H9 (cell line): ENCODE measurements around the gene GRIA1. TPM values are rescaled to one million over a fixed set of nuclear protein-coding genes. Genes with fewer than 3 reads are reported as not detected.

Source experiments
- DNase-seq: peaks from one replicate; pipeline ENCODE4 v3.0.0-alpha.2; 2017
- H2AFZ ChIP-seq: one replicate; pipeline ENCODE4 v1.6.1; 2013; ENCODE audit warnings: mild to moderate bottlenecking, low read length, control low read depth, moderate library complexity
- H2AK5ac ChIP-seq: 2 replicates; pipeline ENCODE4 v1.6.1; 2013; ENCODE audit warnings: low read length, control low read depth, mixed read lengths; ENCODE audit not compliant: insufficient read length
- H2BK120ac ChIP-seq: one replicate; pipeline ENCODE4 v1.6.1; 2013; ENCODE audit warnings: low read depth, mild to moderate bottlenecking, low read length, control low read depth, inconsistent platforms; ENCODE audit not compliant: poor library complexity, severe bottlenecking
- H2BK12ac ChIP-seq: 2 replicates; pipeline ENCODE4 v1.6.1; 2013; ENCODE audit warnings: low read length, control low read depth, mixed read lengths, low read depth; ENCODE audit not compliant: insufficient read length
- H2BK15ac ChIP-seq: 2 replicates; pipeline ENCODE4 v1.6.1; 2013; ENCODE audit warnings: low read depth, low read length, control low read depth
- H2BK20ac ChIP-seq: one replicate; pipeline ENCODE4 v1.6.1; 2013; ENCODE audit warnings: low read depth, mild to moderate bottlenecking, low read length, control low read depth, inconsistent platforms; ENCODE audit not compliant: poor library complexity, severe bottlenecking
- H2BK5ac ChIP-seq: 2 replicates; pipeline ENCODE4 v1.6.1; 2013; ENCODE audit warnings: low read length, control low read depth, mixed read lengths; ENCODE audit not compliant: insufficient read length
- H3K14ac ChIP-seq: 2 replicates; pipeline ENCODE4 v1.6.1; 2013; ENCODE audit warnings: low read length, control low read depth; ENCODE audit not compliant: insufficient read depth
- H3K18ac ChIP-seq: 2 replicates; pipeline ENCODE4 v1.6.1; 2013; ENCODE audit warnings: low read depth, mild to moderate bottlenecking, mixed read lengths, low read length, control low read depth; ENCODE audit not compliant: insufficient read length
- H3K23ac ChIP-seq: 2 replicates; pipeline ENCODE4 v1.6.1; 2013; ENCODE audit warnings: low read length, control low read depth, mixed read lengths, low read depth; ENCODE audit not compliant: insufficient read length
- H3K23me2 ChIP-seq: 2 replicates; pipeline ENCODE4 v1.6.1; 2013; ENCODE audit warnings: low read depth, mild to moderate bottlenecking, mixed read lengths, low read length, control low read depth; ENCODE audit not compliant: insufficient read length, poor library complexity, severe bottlenecking
- H3K27ac ChIP-seq: 2 replicates; pipeline ENCODE4 v1.5.1; 2013; ENCODE audit warnings: low read length, control low read depth, mixed read lengths, low read depth; ENCODE audit not compliant: insufficient read length
- H3K27me3 ChIP-seq: 2 replicates; pipeline ENCODE4 v1.6.1; 2013; ENCODE audit warnings: low read length, control low read depth, inconsistent platforms; ENCODE audit not compliant: insufficient read depth
- H3K4ac ChIP-seq: 2 replicates; pipeline ENCODE4 v1.6.1; 2013; ENCODE audit warnings: low read depth, mild to moderate bottlenecking, control low read depth, inconsistent platforms, low read length, moderate library complexity
- H3K4me1 ChIP-seq: 2 replicates; pipeline ENCODE4 v1.6.1; 2013; ENCODE audit warnings: low read length, control low read depth, inconsistent platforms; ENCODE audit not compliant: insufficient read depth
- H3K4me2 ChIP-seq: 2 replicates; pipeline ENCODE4 v1.6.1; 2013; ENCODE audit warnings: low read length, control low read depth, mixed read lengths; ENCODE audit not compliant: insufficient read length, insufficient read depth
- H3K56ac ChIP-seq: 2 replicates; pipeline ENCODE4 v1.6.1; 2013; ENCODE audit warnings: low read depth, mild to moderate bottlenecking, mixed read lengths, low read length, control low read depth; ENCODE audit not compliant: insufficient read length
- H3K79me1 ChIP-seq: 2 replicates; pipeline ENCODE4 v1.6.1; 2013; ENCODE audit warnings: low read depth, mild to moderate bottlenecking, moderate library complexity, low read length, control low read depth, inconsistent platforms; ENCODE audit not compliant: insufficient read depth, poor library complexity, severe bottlenecking
- H3K79me2 ChIP-seq: 2 replicates; pipeline ENCODE4 v1.6.1; 2013; ENCODE audit warnings: low read length, control low read depth, inconsistent platforms; ENCODE audit not compliant: insufficient read depth
- H3K9ac ChIP-seq: 2 replicates; pipeline ENCODE4 v1.6.1; 2013; ENCODE audit warnings: low read length, control low read depth, mixed read lengths; ENCODE audit not compliant: insufficient read length; ENCODE audit errors: extremely low read depth
- H3K9me3 ChIP-seq: one replicate; pipeline ENCODE4 v1.6.1; 2013; ENCODE audit warnings: low read depth, low read length, inconsistent platforms; ENCODE audit not compliant: control insufficient read depth
- H3T11ph ChIP-seq: one replicate; pipeline ENCODE4 v1.6.1; 2013; ENCODE audit warnings: mild to moderate bottlenecking, low read length, control low read depth, inconsistent platforms
- H4K20me1 ChIP-seq: one replicate; pipeline ENCODE4 v1.6.1; 2013; ENCODE audit not compliant: control insufficient read depth, insufficient read length, insufficient read depth
- H4K5ac ChIP-seq: 2 replicates; pipeline ENCODE4 v1.6.1; 2013; ENCODE audit warnings: low read depth, mild to moderate bottlenecking, mixed read lengths, low read length, control low read depth; ENCODE audit not compliant: insufficient read length
- H4K8ac ChIP-seq: replicated peaks from 2 replicates; pipeline ENCODE4 v1.6.1; 2013; ENCODE audit warnings: low read length, control low read depth, mixed read lengths, low read depth; ENCODE audit not compliant: insufficient read length
- H4K91ac ChIP-seq: 2 replicates; pipeline ENCODE4 v1.6.1; 2013; ENCODE audit warnings: low read depth, mild to moderate bottlenecking, moderate library complexity, mixed read lengths, low read length, control low read depth; ENCODE audit not compliant: insufficient read length
- H3K27ac Mint-ChIP-seq, 3 experiments: 2 replicates in 2 of 3; 3 replicates in 1 of 3; pipeline ENCODE4 v1.8.0; 2020 to 2021; ENCODE audit warnings: mixed read lengths in 3 of 3, mild to moderate bottlenecking in 1 of 3, moderate library complexity in 1 of 3
- H3K27me3 Mint-ChIP-seq: 2 replicates; pipeline ENCODE4 v1.8.0; 2021; ENCODE audit warnings: low read depth, mild to moderate bottlenecking, moderate library complexity, mixed read lengths
- H3K36me3 Mint-ChIP-seq, 3 experiments: 2 replicates in 2 of 3; 3 replicates in 1 of 3; pipeline ENCODE4 v1.8.0; 2020 to 2021; ENCODE audit warnings: low read depth in 3 of 3, mixed read lengths in 3 of 3; ENCODE audit not compliant: insufficient read depth in 1 of 3
- H3K4me1 Mint-ChIP-seq, 2 experiments: 2 replicates each; pipeline ENCODE4 v1.8.0; 2020; ENCODE audit warnings: mixed read lengths in 2 of 2
- H3K4me3 Mint-ChIP-seq, 2 experiments: 2 replicates in 1 of 2; 3 replicates in 1 of 2; pipeline ENCODE4 v1.8.0; 2020 to 2021; ENCODE audit warnings: mild to moderate bottlenecking in 2 of 2, mixed read lengths in 2 of 2, moderate library complexity in 1 of 2
- H3K9me3 Mint-ChIP-seq, 2 experiments: 2 replicates in 1 of 2; 3 replicates in 1 of 2; pipeline ENCODE4 v1.8.0; 2020; ENCODE audit warnings: mild to moderate bottlenecking in 2 of 2, mixed read lengths in 2 of 2, moderate library complexity in 1 of 2
- WGBS: extraction: QIAGEN DNeasy Blood & Tissue Kit; methylation state at CpG from one replicate; pipeline ENCODE4 v1.1.7; 2013; ENCODE audit warnings: missing lambda C conversion rate, low lambda C conversion rate, mixed read lengths; ENCODE audit not compliant: insufficient read length; ENCODE audit errors: extremely low coverage; 5-methylcytosine and 5-hydroxymethylcytosine counted together
- total RNA-seq: library from RNA; stranded (reverse); gene quantifications from 2 replicates; pipeline ENCODE4 v1.2.1, GENCODE V29; 2021
- TF ChIP-seq, protein P1 (sequence below): fragments of 200-600 bp; sonication (generic); conservative IDR thresholded peaks from 3 replicates; pipeline ENCODE4 v1.8.0; 2021; ENCODE audit warnings: antibody characterized with exemption, mild to moderate bottlenecking

The GRIA1 gene
- total RNA-seq, 1 experiment from 2014 or later = 0.52 TPM

DNA sequence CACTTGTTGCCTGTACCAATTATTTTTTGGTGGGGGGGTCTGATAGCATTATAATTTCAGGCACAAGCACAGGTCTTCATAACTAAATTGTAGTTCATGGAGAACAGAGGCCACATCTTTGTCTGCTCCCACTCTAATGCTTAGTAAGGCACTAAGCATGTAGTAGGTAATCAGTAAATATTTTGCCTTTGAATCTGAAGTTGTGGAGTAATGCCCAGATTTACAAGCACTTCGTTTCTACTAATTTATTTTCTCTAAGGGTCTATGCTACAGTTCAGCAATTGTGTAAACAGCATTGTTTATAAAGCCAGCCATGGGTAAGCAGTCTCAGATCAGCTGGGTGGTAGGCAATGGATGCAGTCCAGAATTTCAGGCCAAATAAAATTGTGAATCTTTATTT is 78.6 kb downstream of the GRIA1 start:
- no peak overlapping the region for H3K56ac ChIP-seq
- no peak for DNase-seq
- H3K79me1 ChIP-seq = no peaks in the 10 kb centered on the region
- H3K27me3 ChIP-seq = no peaks in the 10 kb centered on the region
- no CpG with 5 or more reads among the region's 1 CpG for WGBS
- no peak overlapping the region for H2BK20ac ChIP-seq
- no peak overlapping the region for H4K5ac ChIP-seq
- H3K14ac ChIP-seq = no peak overlapping the region
- no peak overlapping the region for H2AFZ ChIP-seq
- no peak overlapping the region for H4K91ac ChIP-seq
- no peaks in the 10 kb centered on the region for H3K9me3 ChIP-seq
- H3K27ac ChIP-seq = no peak overlapping the region
- H3K4ac ChIP-seq = no peak overlapping the region
- no peak overlapping the region for H3K18ac ChIP-seq
- no peak overlapping the region for H4K8ac ChIP-seq
- H3K23me2 ChIP-seq = no peaks in the 10 kb centered on the region
- no peaks in the 10 kb centered on the region for H3K79me2 ChIP-seq
- H3K27ac Mint-ChIP-seq = no peak overlapping the region
- H2BK120ac ChIP-seq = no peak overlapping the region
- H3K23ac ChIP-seq = no peak overlapping the region
- H2BK12ac ChIP-seq = no peak overlapping the region
- H3K4me2 ChIP-seq = no peak overlapping the region
- H2BK15ac ChIP-seq = no peak overlapping the region
- no peaks in the 10 kb centered on the region for H3K36me3 Mint-ChIP-seq
- no peaks in the 10 kb centered on the region for H3K9me3 Mint-ChIP-seq
- H3T11ph ChIP-seq = no peak overlapping the region
- TF ChIP-seq, protein P1, sequence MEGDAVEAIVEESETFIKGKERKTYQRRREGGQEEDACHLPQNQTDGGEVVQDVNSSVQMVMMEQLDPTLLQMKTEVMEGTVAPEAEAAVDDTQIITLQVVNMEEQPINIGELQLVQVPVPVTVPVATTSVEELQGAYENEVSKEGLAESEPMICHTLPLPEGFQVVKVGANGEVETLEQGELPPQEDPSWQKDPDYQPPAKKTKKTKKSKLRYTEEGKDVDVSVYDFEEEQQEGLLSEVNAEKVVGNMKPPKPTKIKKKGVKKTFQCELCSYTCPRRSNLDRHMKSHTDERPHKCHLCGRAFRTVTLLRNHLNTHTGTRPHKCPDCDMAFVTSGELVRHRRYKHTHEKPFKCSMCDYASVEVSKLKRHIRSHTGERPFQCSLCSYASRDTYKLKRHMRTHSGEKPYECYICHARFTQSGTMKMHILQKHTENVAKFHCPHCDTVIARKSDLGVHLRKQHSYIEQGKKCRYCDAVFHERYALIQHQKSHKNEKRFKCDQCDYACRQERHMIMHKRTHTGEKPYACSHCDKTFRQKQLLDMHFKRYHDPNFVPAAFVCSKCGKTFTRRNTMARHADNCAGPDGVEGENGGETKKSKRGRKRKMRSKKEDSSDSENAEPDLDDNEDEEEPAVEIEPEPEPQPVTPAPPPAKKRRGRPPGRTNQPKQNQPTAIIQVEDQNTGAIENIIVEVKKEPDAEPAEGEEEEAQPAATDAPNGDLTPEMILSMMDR = no peak
- H2BK5ac ChIP-seq = no peak overlapping the region
- no peaks in the 10 kb centered on the region for H3K4me1 ChIP-seq
- H3K9ac ChIP-seq = no peak overlapping the region
- no peaks in the 10 kb centered on the region for H3K27me3 Mint-ChIP-seq
- no peak overlapping the region for H3K4me3 Mint-ChIP-seq
- no peak overlapping the region for H2AK5ac ChIP-seq
- peaks cover 7% of the 10 kb centered on the region in 2 experiments for H3K4me1 Mint-ChIP-seq
- H4K20me1 ChIP-seq = no peaks in the 10 kb centered on the region
